HCT116 (cell line): ENCODE results near the gene EPS8. TPM values are rescaled to one million over a fixed set of nuclear protein-coding genes. Genes with fewer than 3 reads are reported as not detected.
A peak's percentile ranks its signal among the peaks of the same experiment; 100 is the strongest.

ENCODE experiments used
- ATAC-seq: fragments of 200-7000 bp; cut with Tn5 transposase; 2 replicates; pipeline ENCODE4 v1.9.1; 2020; ENCODE audit warnings: mild to moderate bottlenecking, moderate library complexity
- BruUV-seq: library from RNA; stranded (reverse); fragments of 400-500 nt; replicated peaks from 2 replicates; lab custom pipeline; 2021; lab: Mats Ljungman, UMichigan
- CTCF ChIA-PET: fragments of 300-600 bp; sonication (Branson Sonifier 250); formaldehyde crosslinking; loops from one replicate; lab custom pipeline; 2021; ENCODE audit warnings: antibody characterized with exemption; lab: Charles Lee
- POLR2A ChIA-PET: fragments of 300-600, 350-600 bp; sonication (Branson Sonifier 250); formaldehyde crosslinking; loops from one replicate; lab custom pipeline; 2021; ENCODE audit warnings: antibody characterized with exemption; lab: Charles Lee
- RAD21 ChIA-PET, 2 experiments: fragments of 300-600 bp; sonication (Branson Sonifier 250); formaldehyde crosslinking; loops; one replicate each; lab custom pipeline; 2023; ENCODE audit warnings: low total read pairs in 2 of 2; ENCODE audit not compliant: uncharacterized antibody in 2 of 2, unreplicated experiment in 2 of 2, low non-redundant PET in 1 of 2; lab: Charles Lee
- DNase-seq: peaks from one replicate; pipeline ENCODE4 v3.0.0-alpha.2; 2010; ENCODE audit warnings: low read depth, low spot score
- H2AFZ ChIP-seq: fragments of 200-600 bp; shearing (Covaris generic), sonication (generic); 2 replicates; pipeline ENCODE4 v1.6.1; 2017; ENCODE audit warnings: low read depth, mixed run types, mixed read lengths, antibody characterized with exemption, low read length; ENCODE audit not compliant: poor library complexity, severe bottlenecking
- H3K27ac ChIP-seq: 2 replicates; pipeline ENCODE4 v1.5.1; 2012; ENCODE audit warnings: low read depth, low read length
- H3K27me3 ChIP-seq: fragments of 200-600 bp; sonication (generic); 2 replicates; pipeline ENCODE4 v1.6.1; 2016; ENCODE audit warnings: mixed run types, low read length, mixed read lengths; ENCODE audit not compliant: insufficient read depth
- H3K36me3 ChIP-seq, 2 experiments: fragments of 200-500 bp in 1 of 2; fragments of 200-600 bp in 1 of 2; sonication (Bioruptor generic) in 1 of 2; sonication (generic) in 1 of 2; 2 replicates each; pipeline versions ENCODE4 v1.5.1 to v1.6.1; 2014 to 2016; ENCODE audit warnings: low read length in 2 of 2, inconsistent platforms in 1 of 2, mixed read lengths in 1 of 2, mixed run types in 1 of 2; ENCODE audit not compliant: insufficient read depth in 2 of 2, control insufficient read depth in 1 of 2
- H3K4me1 ChIP-seq, 2 experiments: fragments of 200-600 bp in 1 of 2; sonication (generic) in 1 of 2; 2 replicates each; pipeline versions ENCODE4 v1.5.1 to v1.6.1; 2012 to 2017; ENCODE audit warnings: low read length in 2 of 2, inconsistent platforms in 1 of 2, mild to moderate bottlenecking in 1 of 2, mixed read lengths in 1 of 2, mixed run types in 1 of 2, moderate library complexity in 1 of 2; ENCODE audit not compliant: insufficient read depth in 2 of 2, control insufficient read depth in 1 of 2
- H3K4me2 ChIP-seq: fragments of 200-600 bp; sonication (generic); 2 replicates; pipeline ENCODE4 v1.6.1; 2017; ENCODE audit warnings: mixed run types, low read length, mixed read lengths
- H3K4me3 ChIP-seq, 2 experiments: fragments of 200-600 bp in 1 of 2; sonication (generic) in 1 of 2; replicated peaks in 1 of 2; 2 replicates each; pipeline ENCODE4 v1.5.1; 2011 to 2016; ENCODE audit warnings: low read length in 2 of 2, control low read depth in 1 of 2, low read depth in 1 of 2, mild to moderate bottlenecking in 1 of 2, mixed read lengths in 1 of 2, mixed run types in 1 of 2
- H3K79me2 ChIP-seq: fragments of 200-600 bp; sonication (generic); 2 replicates; pipeline ENCODE4 v1.6.1; 2017; ENCODE audit warnings: mild to moderate bottlenecking, mixed run types, low read length, moderate library complexity, mixed read lengths; ENCODE audit not compliant: insufficient read depth
- H3K9ac ChIP-seq: fragments of 200-600 bp; sonication (generic); 2 replicates; pipeline ENCODE4 v1.6.1; 2016; ENCODE audit warnings: low read length, mixed read lengths
- H3K9me2 ChIP-seq: fragments of 200-600 bp; sonication (generic), shearing (Covaris generic); 2 replicates; pipeline ENCODE4 v1.6.1; 2017; ENCODE audit warnings: mixed run types, mild to moderate bottlenecking, moderate library complexity; ENCODE audit not compliant: insufficient read depth
- H3K9me3 ChIP-seq, 2 experiments: fragments of 200-500 bp in 1 of 2; fragments of 200-600 bp in 1 of 2; sonication (Bioruptor generic) in 1 of 2; sonication (generic) in 1 of 2; 2 replicates each; pipeline ENCODE4 v1.6.1; 2014 to 2017; ENCODE audit warnings: low read length in 2 of 2, mixed read lengths in 2 of 2, inconsistent platforms in 1 of 2, low read depth in 1 of 2, mild to moderate bottlenecking in 1 of 2, mixed run types in 1 of 2, moderate library complexity in 1 of 2; ENCODE audit not compliant: control insufficient read depth in 1 of 2, insufficient read depth in 1 of 2
- H4K20me1 ChIP-seq: fragments of 200-600 bp; sonication (generic), shearing (Covaris generic); 2 replicates; pipeline ENCODE4 v1.6.1; 2017; ENCODE audit warnings: mixed run types, mild to moderate bottlenecking, moderate library complexity; ENCODE audit not compliant: insufficient read depth
- EGR1 ChIP-seq: IDR thresholded peaks from 2 replicates; pipeline ENCODE4 v1.6.1; 2012; ENCODE audit warnings: low read depth
- EZH2phosphoT487 ChIP-seq: fragments of 200-600 bp; IDR thresholded peaks from 2 replicates; pipeline ENCODE4 v1.6.1; 2018; ENCODE audit warnings: antibody characterized with exemption, borderline replicate concordance
- JUND ChIP-seq: IDR thresholded peaks from 2 replicates; pipeline ENCODE4 v1.6.1; 2012
- SP1 ChIP-seq: IDR thresholded peaks from 2 replicates; pipeline ENCODE4 v1.6.1; 2012; ENCODE audit warnings: low read depth
- intact Hi-C: fragments of 100-400 bp; cut with micrococcal nuclease; formaldehyde crosslinking; loops from 2 replicates; pipeline ENCODE4 v1.10.0; 2022
- total RNA-seq: library from RNA; stranded (reverse); gene quantifications from one replicate; pipeline ENCODE4 v1.2.1, GENCODE V29; 2021; ENCODE audit not compliant: unreplicated experiment
- TF ChIP-seq, protein P1 (sequence below), 3 experiments: fragments of 200-600 bp in 1 of 3; sonication (generic) in 1 of 3; IDR thresholded peaks in 2 of 3; conservative IDR thresholded peaks in 1 of 3; 2 replicates each; pipeline ENCODE4 v1.5.1; 2012 to 2017; ENCODE audit warnings: low read depth in 2 of 3, low read length in 2 of 3, antibody characterized with exemption in 1 of 3, borderline replicate concordance in 1 of 3, control low read depth in 1 of 3, mild to moderate bottlenecking in 1 of 3, mixed read lengths in 1 of 3, mixed run types in 1 of 3, moderate library complexity in 1 of 3; ENCODE audit not compliant: insufficient read depth in 1 of 3
- TF ChIP-seq, protein P2 (sequence below): IDR thresholded peaks from 2 replicates; pipeline ENCODE4 v1.6.1; 2012

The EPS8 gene
- total RNA-seq, 1 experiment from 2014 or later, result 49.9 TPM

DNA sequence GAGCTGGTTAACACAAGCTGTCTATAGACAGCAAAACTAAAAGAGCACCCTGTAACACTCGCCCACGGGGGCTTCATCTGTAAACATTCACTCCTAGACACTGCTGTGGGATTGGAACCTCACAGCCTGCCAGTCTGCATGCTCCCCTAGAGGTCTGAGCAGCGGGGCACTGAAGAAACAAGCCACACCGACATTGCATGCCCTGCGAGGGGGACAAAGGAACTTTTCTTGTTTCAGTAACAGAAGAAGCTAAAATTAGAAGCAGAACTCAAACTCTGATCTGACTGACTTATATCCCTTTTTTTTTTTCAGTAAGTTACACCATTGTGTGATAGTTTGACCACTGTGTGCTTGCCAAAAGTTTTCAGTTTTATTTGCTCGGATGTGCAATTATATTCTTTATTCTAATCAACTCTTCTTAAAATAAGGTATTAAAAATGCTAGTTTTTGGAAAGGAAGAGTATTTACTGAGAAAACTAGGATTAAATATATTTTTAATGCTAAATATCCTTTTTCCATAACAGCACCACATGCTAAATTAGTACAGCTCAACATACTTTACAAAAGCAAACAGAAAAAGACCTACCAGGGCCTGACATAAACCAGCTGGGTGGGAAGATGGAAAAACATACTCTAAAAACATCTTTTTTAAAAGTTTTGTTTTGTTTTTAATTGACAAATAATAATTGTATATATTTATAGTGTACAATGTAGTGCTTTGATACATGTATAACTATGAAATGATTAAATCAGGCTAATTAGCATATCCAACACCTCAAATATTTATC lies 100.2 kb downstream of the EPS8 start:
- no peaks in the 10 kb centered on the region for H3K9me3 ChIP-seq
- no peak overlapping the region for H2AFZ ChIP-seq
- TSS peak; percentile 95 for BruUV-seq
- H3K4me1 ChIP-seq, result peaks cover 77 to 97% of the 10 kb centered on the region in 2 experiments
- peak overlapping the region; percentile 79 for H3K27ac ChIP-seq
- intact Hi-C loops, result loop anchor here (2.0 to 5.0 kb wide), 2 partner anchors 97 to 100 kb away; partner anchors contain the start of gene EPS8
- no peaks in the 10 kb centered on the region for H4K20me1 ChIP-seq
- no peaks in the 10 kb centered on the region for H3K36me3 ChIP-seq
- RAD21 ChIA-PET, result no interaction called here
- TF ChIP-seq SP1 (no peak), EZH2phosphoT487 (no peak), EGR1 (0 out of 2 replicates have a peak, but pooled peaks have one; percentile 27), JUND (0 out of 2 replicates have a peak, but pooled peaks have one; percentile 4)
- TF ChIP-seq, protein P1, sequence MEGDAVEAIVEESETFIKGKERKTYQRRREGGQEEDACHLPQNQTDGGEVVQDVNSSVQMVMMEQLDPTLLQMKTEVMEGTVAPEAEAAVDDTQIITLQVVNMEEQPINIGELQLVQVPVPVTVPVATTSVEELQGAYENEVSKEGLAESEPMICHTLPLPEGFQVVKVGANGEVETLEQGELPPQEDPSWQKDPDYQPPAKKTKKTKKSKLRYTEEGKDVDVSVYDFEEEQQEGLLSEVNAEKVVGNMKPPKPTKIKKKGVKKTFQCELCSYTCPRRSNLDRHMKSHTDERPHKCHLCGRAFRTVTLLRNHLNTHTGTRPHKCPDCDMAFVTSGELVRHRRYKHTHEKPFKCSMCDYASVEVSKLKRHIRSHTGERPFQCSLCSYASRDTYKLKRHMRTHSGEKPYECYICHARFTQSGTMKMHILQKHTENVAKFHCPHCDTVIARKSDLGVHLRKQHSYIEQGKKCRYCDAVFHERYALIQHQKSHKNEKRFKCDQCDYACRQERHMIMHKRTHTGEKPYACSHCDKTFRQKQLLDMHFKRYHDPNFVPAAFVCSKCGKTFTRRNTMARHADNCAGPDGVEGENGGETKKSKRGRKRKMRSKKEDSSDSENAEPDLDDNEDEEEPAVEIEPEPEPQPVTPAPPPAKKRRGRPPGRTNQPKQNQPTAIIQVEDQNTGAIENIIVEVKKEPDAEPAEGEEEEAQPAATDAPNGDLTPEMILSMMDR (IDR thresholded peaks at IDR 0.05 in 2 of 3, conservative IDR thresholded peaks at IDR 0.05 in 1 of 3; ENCODE audit: borderline replicate concordance in 1 of 3, insufficient read depth in 1 of 3, low read depth in 2 of 3, low read length in 2 of 3), result no peak
- TF ChIP-seq, protein P2, sequence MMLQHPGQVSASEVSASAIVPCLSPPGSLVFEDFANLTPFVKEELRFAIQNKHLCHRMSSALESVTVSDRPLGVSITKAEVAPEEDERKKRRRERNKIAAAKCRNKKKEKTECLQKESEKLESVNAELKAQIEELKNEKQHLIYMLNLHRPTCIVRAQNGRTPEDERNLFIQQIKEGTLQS, result no peak
- CTCF ChIA-PET, result interaction anchor here (1.0 to 1.6 kb wide), 3 partner anchors 105 to 168 kb away, joined by 3 read pairs; no protein-coding TSS in a partner anchor
- H3K4me3 ChIP-seq, result peak overlapping the region; percentile 52 to 56
- peak overlapping the region; percentile 70 for H3K9ac ChIP-seq
- peaks cover 96% of the 10 kb centered on the region for H3K79me2 ChIP-seq
- H3K9me2 ChIP-seq, result no peaks in the 10 kb centered on the region
- peak; percentile 68 for ATAC-seq
- POLR2A ChIA-PET, result interaction anchor here (0.7 to 3.4 kb wide), 19 partner anchors 9 to 167 kb away, joined by 3 to 32 read pairs (median 5); partner anchors contain the start of gene EPS8
- peak overlapping the region; percentile 85 for H3K4me2 ChIP-seq
- no peak for DNase-seq
- H3K27me3 ChIP-seq, result no peaks in the 10 kb centered on the region
